Activated CD8-positive, alpha-beta memory T cell treated with anti-CD3 and anti-CD28 coated beads, Interleukin-2, amount 10 ng/mL, durations not matched to agents 7 days and 5 days (primary cell): ENCODE results near the gene QSER1. TPM values are rescaled to one million over a fixed set of nuclear protein-coding genes. Genes with fewer than 3 reads are reported as not detected.
A peak's percentile ranks its signal among the peaks of the same experiment; 100 is the strongest.

ENCODE experiments used
- ATAC-seq: fragments of 150-1000 bp; cut with Tn5 transposase; one replicate; pipeline ENCODE4 v1.10.0; 2021; ENCODE audit warnings: moderate library complexity
- CTCF ChIA-PET: fragments of 350-600 bp; sonication (Branson Sonifier 250); formaldehyde crosslinking; loops from one replicate; lab custom pipeline; 2021; ENCODE audit warnings: antibody characterized with exemption; lab: Charles Lee
- DNase-seq: peaks from one replicate; pipeline ENCODE4 v3.0.0-alpha.2; 2020
- H3K27ac Mint-ChIP-seq: one replicate; pipeline ENCODE4 v1.8.0; 2021; ENCODE audit warnings: mild to moderate bottlenecking, mixed read lengths
- H3K27me3 Mint-ChIP-seq: one replicate; pipeline ENCODE4 v1.8.0; 2021; ENCODE audit warnings: mixed read lengths
- H3K36me3 Mint-ChIP-seq: one replicate; pipeline ENCODE4 v1.8.0; 2021; ENCODE audit warnings: mild to moderate bottlenecking, mixed read lengths
- H3K4me1 Mint-ChIP-seq: one replicate; pipeline ENCODE4 v1.8.0; 2021; ENCODE audit warnings: mixed read lengths
- H3K4me3 Mint-ChIP-seq: one replicate; pipeline ENCODE4 v1.8.0; 2021; ENCODE audit warnings: mild to moderate bottlenecking, moderate library complexity, mixed read lengths
- H3K9me3 Mint-ChIP-seq: one replicate; pipeline ENCODE4 v1.8.0; 2022; ENCODE audit warnings: low read depth, mixed read lengths
- total RNA-seq, 2 experiments: library from RNA; stranded (reverse); gene quantifications; one replicate each; pipeline ENCODE4 v1.2.3, GENCODE V29; 2021

QSER1 gene
- total RNA-seq, 2 experiments from 2014 or later: 8.0 to 11.6 TPM

GRCh38 chr11:32893343-32894148, 935 bp downstream of the QSER1 start:
- ATAC-seq: peak; percentile 59
- peak; percentile 65 for DNase-seq
- Mint-ChIP-seq H3K4me3 (peak overlapping the region; percentile 95), H3K27me3 (peaks cover 13% of the 10 kb centered on the region), H3K4me1 (peaks cover 23% of the 10 kb centered on the region), H3K36me3 (peaks cover 4% of the 10 kb centered on the region), H3K9me3 (no peaks in the 10 kb centered on the region), H3K27ac (peak overlapping the region; percentile 90)
- CTCF ChIA-PET: interaction anchor here (0.6 to 1.7 kb wide), 10 partner anchors 8 to 1469 kb away, joined by 3 to 7 read pairs (median 3); partner anchors contain the start of gene TCP11L1

- Mint-ChIP-seq H3K9me3 (no peaks in the 10 kb centered on the region), H3K36me3 (peaks cover 6% of the 10 kb centered on the region), H3K27me3 (peaks cover 13% of the 10 kb centered on the region), H3K27ac (peak overlapping the region; percentile 90), H3K4me1 (peaks cover 29% of the 10 kb centered on the region), H3K4me3 (peak overlapping the region; percentile 95)
- ATAC-seq: peak; percentile 10
- CTCF ChIA-PET: interaction anchor here (0.8 to 1.7 kb wide), 7 partner anchors 9 to 171 kb away, joined by 3 to 7 read pairs (median 3); no protein-coding TSS in a partner anchor
- DNase-seq: peak; percentile 44
These were observed 1.7 kb downstream of the QSER1 start for GRCh38 chr11:32894149-32894827.

DNA sequence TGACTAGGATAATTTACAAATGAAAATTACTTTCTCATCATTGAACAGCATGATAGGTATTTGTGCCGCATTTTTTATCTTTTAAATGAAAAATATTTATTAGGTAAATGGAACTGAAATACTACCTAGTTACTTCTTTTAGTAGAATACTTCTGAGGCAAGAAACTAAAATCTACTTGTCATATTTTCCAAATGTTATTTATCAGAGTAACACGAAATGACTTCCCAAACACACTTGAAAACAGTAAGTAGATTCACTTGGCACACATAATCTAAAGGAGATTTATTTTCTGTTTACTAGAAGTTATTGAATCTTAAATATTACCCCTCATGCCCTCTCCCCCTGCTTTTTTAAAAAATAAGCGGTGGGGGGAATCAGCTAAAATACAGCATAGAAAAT, 2.3 kb downstream of the QSER1 start:
- ATAC-seq (no peak), DNase-seq (no peak)
- CTCF ChIA-PET: interaction anchor here (1.3 to 1.7 kb wide), 4 partner anchors 10 to 170 kb away, joined by 3 to 7 read pairs (median 4); no protein-coding TSS in a partner anchor
- Mint-ChIP-seq H3K27ac (no peak overlapping the region), H3K4me1 (peaks cover 35% of the 10 kb centered on the region), H3K27me3 (peaks cover 13% of the 10 kb centered on the region), H3K9me3 (no peaks in the 10 kb centered on the region), H3K36me3 (peaks cover 6% of the 10 kb centered on the region), H3K4me3 (no peak overlapping the region)

DNA sequence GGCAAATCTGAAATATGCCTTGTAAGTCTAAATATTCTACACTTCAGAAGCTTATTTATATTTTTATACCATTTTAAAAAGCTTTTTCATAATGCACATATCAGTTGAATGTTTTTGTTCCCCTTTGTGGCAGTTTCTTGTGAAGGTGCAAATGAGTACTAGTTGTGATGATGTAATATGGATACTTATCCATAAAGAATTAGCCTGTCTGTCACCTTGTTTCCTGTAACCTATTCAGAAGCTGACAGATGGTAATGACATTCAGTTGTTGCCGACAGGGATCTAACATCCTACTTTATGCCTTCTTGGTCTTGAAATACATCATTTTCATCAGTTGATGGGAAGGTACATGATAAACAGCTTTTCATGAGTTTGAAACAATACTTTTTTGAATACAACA, 2.9 kb downstream of the QSER1 start:
- ATAC-seq (no peak), DNase-seq (no peak)
- peaks cover 37% of the 10 kb centered on the region for H3K4me1 Mint-ChIP-seq
- H3K27ac Mint-ChIP-seq: no peak overlapping the region
- H3K36me3 Mint-ChIP-seq: peaks cover 7% of the 10 kb centered on the region
- H3K9me3 Mint-ChIP-seq: no peaks in the 10 kb centered on the region
- peaks cover 11% of the 10 kb centered on the region for H3K27me3 Mint-ChIP-seq
- CTCF ChIA-PET: interaction anchor here (1.3 kb wide), 1 partner anchor 37 kb away, joined by 4 read pairs; no protein-coding TSS in a partner anchor
- H3K4me3 Mint-ChIP-seq: no peak overlapping the region

DNA sequence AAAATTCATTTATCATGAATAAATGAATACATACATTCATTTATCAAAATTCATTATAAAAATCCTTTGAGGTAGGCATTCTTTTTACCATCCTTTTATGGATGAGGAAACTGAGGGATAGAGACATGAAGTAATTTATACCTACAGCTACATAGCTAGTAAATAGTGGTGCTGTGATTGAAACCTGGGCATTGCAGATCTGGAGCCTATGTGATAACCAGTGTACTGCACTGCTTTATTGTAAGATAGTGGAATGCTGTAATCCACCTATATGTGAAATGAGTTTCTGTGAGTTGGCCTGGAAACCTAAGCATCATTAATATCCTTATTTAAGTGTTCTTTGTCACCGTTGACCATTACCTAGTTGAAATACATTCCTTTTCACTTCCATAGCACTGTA, 4.5 kb downstream of the QSER1 start:
- H3K4me1 Mint-ChIP-seq: peaks cover 36% of the 10 kb centered on the region
- H3K27ac Mint-ChIP-seq: no peak overlapping the region
- CTCF ChIA-PET: no interaction called here
- peaks cover 11% of the 10 kb centered on the region for H3K36me3 Mint-ChIP-seq
- H3K9me3 Mint-ChIP-seq: no peaks in the 10 kb centered on the region
- peaks cover under 1% of the 10 kb centered on the region for H3K27me3 Mint-ChIP-seq
- ATAC-seq (no peak), DNase-seq (no peak)
- H3K4me3 Mint-ChIP-seq: no peak overlapping the region

GRCh38 chr11:32899438-32899837, 6.8 kb downstream of the QSER1 start:
- peaks cover 9% of the 10 kb centered on the region for H3K36me3 Mint-ChIP-seq
- H3K27me3 Mint-ChIP-seq: no peaks in the 10 kb centered on the region
- peaks cover 29% of the 10 kb centered on the region for H3K4me1 Mint-ChIP-seq
- DNase-seq (no peak), ATAC-seq (peak; percentile 45)
- H3K4me3 Mint-ChIP-seq: no peak overlapping the region
- CTCF ChIA-PET: no interaction called here
- H3K27ac Mint-ChIP-seq: peak overlapping the region; percentile 62
- H3K9me3 Mint-ChIP-seq: no peaks in the 10 kb centered on the region

DNA sequence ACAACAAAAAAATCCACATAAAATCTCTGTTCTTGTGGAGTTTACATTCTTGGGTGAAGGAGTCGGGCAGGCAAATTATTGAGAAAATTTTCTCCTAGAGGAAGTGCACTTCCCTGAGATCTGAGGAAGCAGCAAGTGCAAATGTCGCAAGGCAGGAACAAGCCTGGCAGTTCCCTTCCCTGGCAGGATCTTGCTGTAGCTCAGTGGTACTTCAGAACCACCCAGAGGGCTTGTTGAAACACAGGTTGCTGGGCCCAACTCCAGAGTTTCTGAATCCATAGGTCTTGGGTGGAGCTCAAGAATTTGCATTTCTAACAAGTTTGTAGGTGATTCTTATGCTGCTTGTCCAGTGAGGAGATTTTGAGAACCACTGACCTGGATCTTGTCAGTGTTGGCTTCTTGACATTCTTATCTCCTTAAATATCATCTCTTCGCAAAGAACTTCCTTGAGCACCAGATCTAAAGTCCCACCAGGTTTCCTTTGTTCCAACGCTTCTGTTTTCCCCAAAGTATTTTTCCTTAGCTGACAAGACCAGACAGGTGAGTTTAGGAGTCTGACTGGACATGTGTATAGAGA, 9.6 kb downstream of the QSER1 start:
- H3K9me3 Mint-ChIP-seq: no peaks in the 10 kb centered on the region
- peaks cover 22% of the 10 kb centered on the region for H3K4me1 Mint-ChIP-seq
- H3K36me3 Mint-ChIP-seq: peaks cover 10% of the 10 kb centered on the region
- CTCF ChIA-PET: no interaction called here
- H3K27me3 Mint-ChIP-seq: no peaks in the 10 kb centered on the region
- H3K4me3 Mint-ChIP-seq: no peak overlapping the region
- H3K27ac Mint-ChIP-seq: no peak overlapping the region
- DNase-seq: no peak
- no peak for ATAC-seq

- Mint-ChIP-seq H3K27ac (no peak overlapping the region), H3K27me3 (no peaks in the 10 kb centered on the region), H3K4me3 (no peak overlapping the region), H3K4me1 (peaks cover 4% of the 10 kb centered on the region), H3K9me3 (no peaks in the 10 kb centered on the region), H3K36me3 (peaks cover 15% of the 10 kb centered on the region)
- ATAC-seq (no peak), DNase-seq (no peak)
- CTCF ChIA-PET: interaction anchor here (1.3 to 1.5 kb wide), 2 partner anchors 11 to 160 kb away, joined by 3 to 4 read pairs; no protein-coding TSS in a partner anchor
These were observed 12.5 kb downstream of the QSER1 start for GRCh38 chr11:32905028-32905667.

- H3K4me3 Mint-ChIP-seq: no peak overlapping the region
- CTCF ChIA-PET: no interaction called here
- no peaks in the 10 kb centered on the region for H3K27me3 Mint-ChIP-seq
- H3K4me1 Mint-ChIP-seq: no peaks in the 10 kb centered on the region
- DNase-seq: no peak
- no peak overlapping the region for H3K27ac Mint-ChIP-seq
- no peak for ATAC-seq
- peaks cover 21% of the 10 kb centered on the region for H3K36me3 Mint-ChIP-seq
- peaks cover 2% of the 10 kb centered on the region for H3K9me3 Mint-ChIP-seq
These were observed 16.0 kb downstream of the QSER1 start for GRCh38 chr11:32908619-32909018.

DNA sequence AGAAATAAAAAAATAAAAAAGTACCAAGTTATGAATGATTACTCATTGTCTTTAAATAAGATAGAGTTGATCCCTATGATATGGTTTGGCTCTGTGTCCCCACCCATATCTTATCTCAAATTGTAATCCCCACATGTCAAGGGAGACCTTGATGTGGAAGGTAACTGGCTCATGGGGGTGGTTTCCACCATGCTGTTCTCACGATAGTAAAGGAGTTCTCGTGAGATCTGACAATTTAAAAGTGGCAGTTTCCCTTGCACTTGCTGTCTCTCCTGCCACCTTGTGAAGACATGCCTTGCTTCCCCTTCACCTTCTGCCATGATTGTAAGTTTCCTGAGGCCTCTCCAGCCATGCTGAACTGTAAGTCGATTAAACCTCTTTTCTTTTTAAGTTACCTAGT, 18.8 kb downstream of the QSER1 start:
- no peak overlapping the region for H3K27ac Mint-ChIP-seq
- H3K27me3 Mint-ChIP-seq: no peaks in the 10 kb centered on the region
- CTCF ChIA-PET: interaction anchor here (1.0 kb wide), 1 partner anchor 18 kb away, joined by 3 read pairs; no protein-coding TSS in a partner anchor
- no peaks in the 10 kb centered on the region for H3K4me1 Mint-ChIP-seq
- no peak for DNase-seq
- peaks cover 2% of the 10 kb centered on the region for H3K9me3 Mint-ChIP-seq
- peaks cover 21% of the 10 kb centered on the region for H3K36me3 Mint-ChIP-seq
- no peak for ATAC-seq
- H3K4me3 Mint-ChIP-seq: no peak overlapping the region

DNA sequence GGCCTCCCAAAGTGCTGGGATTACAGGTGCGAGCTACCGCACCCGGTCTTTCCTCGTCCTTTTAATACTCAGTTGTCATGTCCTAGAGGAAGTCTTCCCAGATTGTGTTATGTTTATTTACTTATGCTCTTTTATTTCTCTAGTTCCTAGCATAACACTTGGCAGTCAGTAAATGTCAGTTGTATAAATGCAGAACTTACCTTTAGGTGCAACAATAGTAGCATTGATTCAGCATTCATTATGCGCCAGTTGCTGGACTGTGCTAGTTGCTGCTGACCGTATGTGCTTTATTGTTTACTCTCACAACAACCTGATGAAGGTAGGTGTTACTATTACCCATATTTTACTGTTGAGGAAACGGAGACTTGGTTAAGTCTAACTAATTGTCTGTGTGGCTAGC, 20.8 kb downstream of the QSER1 start:
- ATAC-seq (no peak), DNase-seq (no peak)
- peaks cover 20% of the 10 kb centered on the region for H3K36me3 Mint-ChIP-seq
- H3K27ac Mint-ChIP-seq: no peak overlapping the region
- H3K4me1 Mint-ChIP-seq: peaks cover 3% of the 10 kb centered on the region
- CTCF ChIA-PET: no interaction called here
- no peaks in the 10 kb centered on the region for H3K27me3 Mint-ChIP-seq
- no peak overlapping the region for H3K4me3 Mint-ChIP-seq
- H3K9me3 Mint-ChIP-seq: peaks cover 2% of the 10 kb centered on the region

- ATAC-seq: no peak
- Mint-ChIP-seq H3K27ac (no peak overlapping the region), H3K36me3 (peaks cover 11% of the 10 kb centered on the region)
These were observed 23.8 kb downstream of the QSER1 start for GRCh38 chr11:32916361-32916760.

DNA sequence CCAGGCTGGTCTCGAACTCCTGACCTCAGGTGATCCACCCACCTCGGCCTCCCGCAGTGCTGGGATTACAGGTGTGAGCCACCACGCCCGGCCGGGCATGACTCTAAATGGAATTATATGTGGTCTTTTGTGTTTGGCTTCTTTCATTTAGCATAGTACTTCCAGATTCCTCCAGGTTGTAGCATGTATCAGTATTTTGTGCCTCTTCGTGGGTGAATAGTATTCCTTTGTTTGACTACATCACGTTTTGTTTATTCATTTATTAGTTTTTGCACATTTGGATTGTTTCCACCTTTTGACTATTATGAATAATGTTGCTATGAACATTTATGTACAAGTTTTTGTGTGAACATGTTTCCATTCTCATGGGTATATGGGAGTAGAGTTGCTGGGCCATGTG, 24.4 kb downstream of the QSER1 start:
- H3K36me3 Mint-ChIP-seq: peaks cover 9% of the 10 kb centered on the region
- DNase-seq (no peak), ATAC-seq (no peak)
- H3K27me3 Mint-ChIP-seq: no peaks in the 10 kb centered on the region
- H3K27ac Mint-ChIP-seq: no peak overlapping the region
- peaks cover 2% of the 10 kb centered on the region for H3K9me3 Mint-ChIP-seq
- CTCF ChIA-PET: interaction anchor here (0.7 kb wide), 1 partner anchor 51 kb away, joined by 4 read pairs; no protein-coding TSS in a partner anchor
- H3K4me1 Mint-ChIP-seq: peaks cover 17% of the 10 kb centered on the region
- no peak overlapping the region for H3K4me3 Mint-ChIP-seq

More at GRCh38 chr11:32916361-32916760, 23.8 kb downstream of the QSER1 start:
- no peak overlapping the region for H3K4me3 Mint-ChIP-seq
- H3K9me3 Mint-ChIP-seq: peaks cover 2% of the 10 kb centered on the region
- DNase-seq: no peak
- H3K27me3 Mint-ChIP-seq: no peaks in the 10 kb centered on the region
- CTCF ChIA-PET: no interaction called here
- H3K4me1 Mint-ChIP-seq: peaks cover 17% of the 10 kb centered on the region
